GM21528 (cell line): Measurements from ENCODE around the gene HOXC10.

ENCODE experiments used
- ATAC-seq: cut with Tn5 transposase; IDR thresholded peaks from one replicate; pipeline ENCODE4 v1.9.1; 2021; ENCODE audit warnings: mild to moderate bottlenecking, moderate library complexity; ENCODE audit not compliant: unreplicated experiment, low FRiP score

HOXC10 gene

DNA sequence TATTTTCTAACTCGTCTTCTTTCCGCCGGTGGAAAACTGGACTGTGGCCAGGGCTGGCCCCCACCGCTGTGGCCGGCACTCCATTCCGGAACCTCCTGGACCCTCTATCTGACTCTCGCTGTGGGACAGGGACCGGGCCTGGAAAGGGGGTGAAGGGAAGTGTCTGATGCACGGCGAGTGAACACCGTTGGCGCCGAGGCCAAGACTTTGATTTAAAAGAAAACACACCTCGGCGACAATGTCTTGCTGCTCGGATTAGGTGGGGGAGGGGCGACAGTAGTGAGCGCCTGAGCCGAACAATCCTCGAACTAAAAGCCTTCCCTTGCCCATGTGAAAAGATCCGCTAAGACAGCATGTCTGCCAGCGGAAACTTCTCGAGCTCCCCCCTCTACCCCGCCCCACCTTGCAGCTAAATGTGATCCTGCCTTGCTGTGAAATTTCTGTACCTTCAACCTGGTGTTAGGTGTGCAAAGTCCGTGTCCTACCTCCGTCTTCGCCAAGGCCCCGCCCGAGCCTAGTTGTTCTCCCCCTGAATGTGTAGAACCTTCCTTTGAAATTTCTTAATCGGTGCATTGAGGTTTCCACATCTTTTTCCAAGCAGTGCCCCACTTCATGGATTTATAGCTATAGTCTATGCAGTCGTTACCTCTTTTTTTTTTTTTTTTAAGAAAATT, 9.3 kb upstream of the HOXC10 start:
- no peak for ATAC-seq

DNA sequence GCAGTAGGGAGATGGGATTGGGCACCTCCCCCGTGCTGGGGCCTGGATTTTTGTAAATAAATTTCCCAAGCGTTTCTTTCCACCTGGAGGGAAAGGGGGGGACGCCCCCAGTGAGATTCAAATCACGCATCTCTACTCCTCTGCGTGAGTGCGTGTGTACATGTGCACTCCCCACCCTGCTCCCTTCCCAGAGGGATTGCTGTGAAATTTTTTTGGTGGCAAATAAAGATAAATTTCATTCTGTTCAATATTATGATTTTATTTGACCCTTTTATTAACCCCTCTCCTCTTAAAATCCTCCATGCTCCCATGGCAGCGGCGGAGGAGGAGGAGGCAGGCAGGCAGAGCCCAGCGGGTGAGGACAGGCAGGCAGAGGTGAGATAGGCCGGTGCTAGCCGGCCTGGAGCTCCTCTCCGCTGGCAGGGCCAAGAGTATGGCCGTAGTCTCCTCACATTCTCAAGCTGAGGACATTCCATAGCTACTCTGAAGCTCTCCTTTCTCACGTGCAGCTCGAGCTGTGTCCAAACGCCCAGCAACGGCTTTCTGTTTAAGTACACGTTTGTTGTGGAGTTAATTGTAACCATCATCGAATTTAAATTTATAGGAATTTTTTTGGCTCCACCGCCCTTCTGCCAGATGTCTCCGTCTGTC, 8.6 kb upstream of the HOXC10 start:
- ATAC-seq, result no peak

DNA sequence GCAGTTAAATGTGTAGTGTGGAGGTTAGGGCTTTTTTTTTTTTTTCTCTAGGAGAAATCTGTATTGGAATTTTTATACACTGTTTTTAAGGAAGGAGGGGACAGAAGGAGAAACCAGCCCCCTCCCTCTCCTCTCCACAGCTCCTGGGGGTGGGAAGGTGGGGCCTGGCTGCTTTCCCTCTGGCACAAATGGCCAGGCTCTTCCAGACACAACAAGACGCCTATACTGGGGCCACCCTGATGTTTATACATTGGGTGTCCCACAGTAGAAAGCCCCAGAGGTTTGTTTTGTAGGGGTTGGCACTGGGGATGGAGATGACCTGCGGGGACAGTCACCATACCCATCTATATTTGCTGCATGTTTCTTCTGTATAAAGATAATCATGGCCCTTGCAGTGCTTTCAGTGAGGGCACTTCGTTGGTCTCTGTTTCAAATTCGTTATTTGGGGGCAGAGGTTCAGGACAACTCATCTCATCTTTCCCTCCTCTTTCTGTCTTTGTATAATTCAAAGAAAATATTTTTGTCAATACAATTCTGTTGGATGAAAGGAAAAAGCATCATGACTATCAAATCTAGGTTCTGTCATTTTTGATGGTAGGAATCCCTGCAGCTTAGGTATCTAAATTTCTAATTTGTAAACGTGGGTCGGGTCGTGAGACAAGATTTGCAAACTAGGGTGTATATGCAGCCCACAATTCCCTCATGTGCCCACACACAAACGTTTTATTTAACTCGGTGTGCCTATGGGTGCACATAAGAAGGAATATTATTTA, 7.9 kb upstream of the HOXC10 start:
- ATAC-seq, result no peak

- no peak for ATAC-seq
These were observed 7.1 kb upstream of the HOXC10 start for GRCh38 chr12:53977596-53978445.

GRCh38 chr12:53978477-53979356, 6.2 kb upstream of the HOXC10 start:
- ATAC-seq, result no peak

DNA sequence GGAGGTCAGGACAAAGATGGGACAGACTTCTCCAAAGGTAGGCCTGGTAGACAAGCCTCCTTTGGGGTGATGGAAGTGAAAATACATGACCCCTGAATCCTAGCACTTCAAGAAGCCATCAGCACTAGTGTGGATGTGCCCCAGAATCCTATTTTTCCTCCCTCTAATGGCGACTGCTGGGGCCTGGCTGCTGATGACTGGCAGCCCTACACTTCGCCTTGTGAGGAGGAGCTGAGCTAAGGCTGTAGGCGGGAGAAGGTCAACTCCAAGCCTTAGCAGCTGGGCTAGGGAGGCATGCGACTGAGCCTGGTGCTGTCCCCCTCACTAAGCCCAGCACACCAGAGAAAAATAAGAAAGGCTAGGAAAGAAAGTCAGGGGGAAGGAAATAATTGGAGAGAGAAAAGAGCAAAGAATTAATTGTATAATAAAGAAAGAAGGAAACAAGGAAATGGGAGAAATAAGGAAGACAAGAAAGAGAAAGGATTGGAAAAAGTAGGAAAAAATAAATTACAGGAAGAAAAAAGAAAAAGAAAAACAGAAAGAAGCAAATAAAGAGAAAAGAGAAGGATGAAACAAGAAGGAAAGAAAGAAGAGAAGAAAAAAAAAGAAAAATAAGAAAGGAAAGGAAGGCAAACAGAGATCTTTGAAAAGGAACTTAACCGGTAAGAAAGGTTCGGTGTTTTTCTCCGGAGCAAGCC, 4.7 kb upstream of the HOXC10 start:
- no peak for ATAC-seq

DNA sequence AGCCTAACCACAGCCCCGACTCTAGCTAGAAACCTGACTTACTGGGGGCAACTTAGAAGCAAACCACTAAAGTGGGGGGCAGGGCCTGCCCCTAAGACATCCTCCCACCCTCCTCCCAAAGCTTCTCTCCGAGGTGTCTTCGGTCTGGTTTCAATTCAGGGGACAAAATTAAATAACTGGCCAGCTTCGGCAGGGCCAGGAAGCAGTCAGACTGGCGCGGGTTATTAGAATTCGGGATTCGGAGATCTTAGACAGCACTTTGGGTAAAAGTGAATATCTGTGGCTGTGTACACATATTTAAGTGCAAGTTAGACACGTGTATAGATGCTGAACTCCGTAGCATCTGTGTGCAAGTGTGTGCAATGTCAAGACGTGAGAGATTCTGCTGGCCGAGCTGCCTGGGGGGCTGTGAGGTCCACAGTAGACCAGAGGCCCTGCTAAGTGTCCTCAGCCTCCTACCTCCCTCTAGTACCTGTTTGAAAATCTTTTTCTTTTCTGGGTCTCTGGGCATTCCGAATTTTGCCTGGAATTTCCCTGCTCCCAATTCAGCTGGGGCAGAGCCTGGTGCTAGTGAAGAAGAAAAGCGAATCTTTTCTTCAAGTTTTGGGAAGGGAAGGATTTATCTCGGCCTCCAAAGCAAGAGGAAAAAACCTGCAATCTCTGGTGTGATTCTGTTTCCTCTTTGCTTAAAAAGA, 4.0 kb upstream of the HOXC10 start:
- ATAC-seq, result no peak

- ATAC-seq, result no peak
These were observed 3.0 kb upstream of the HOXC10 start for GRCh38 chr12:53981634-53982565.

GRCh38 chr12:53982648-53983567, 2.0 kb upstream of the HOXC10 start:
- no peak for ATAC-seq

GRCh38 chr12:53983568-53983949, 1.4 kb upstream of the HOXC10 start:
- ATAC-seq, result no peak

- ATAC-seq, result no peak
These were observed 885 bp upstream of the HOXC10 start for GRCh38 chr12:53983950-53984572.

DNA sequence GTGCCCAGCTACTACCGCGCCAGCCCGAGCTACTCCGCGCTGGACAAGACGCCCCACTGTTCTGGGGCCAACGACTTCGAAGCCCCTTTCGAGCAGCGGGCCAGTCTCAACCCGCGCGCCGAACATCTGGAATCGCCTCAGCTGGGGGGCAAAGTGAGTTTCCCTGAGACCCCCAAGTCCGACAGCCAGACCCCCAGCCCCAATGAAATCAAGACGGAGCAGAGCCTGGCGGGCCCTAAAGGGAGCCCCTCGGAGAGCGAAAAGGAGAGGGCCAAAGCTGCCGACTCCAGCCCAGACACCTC, 697 bp downstream of the HOXC10 start:
- ATAC-seq, result no peak

- no peak for ATAC-seq
These were observed 1.2 kb downstream of the HOXC10 start for GRCh38 chr12:53985994-53986685.

- ATAC-seq, result no peak
These were observed 1.9 kb downstream of the HOXC10 start for GRCh38 chr12:53986686-53987483.

DNA sequence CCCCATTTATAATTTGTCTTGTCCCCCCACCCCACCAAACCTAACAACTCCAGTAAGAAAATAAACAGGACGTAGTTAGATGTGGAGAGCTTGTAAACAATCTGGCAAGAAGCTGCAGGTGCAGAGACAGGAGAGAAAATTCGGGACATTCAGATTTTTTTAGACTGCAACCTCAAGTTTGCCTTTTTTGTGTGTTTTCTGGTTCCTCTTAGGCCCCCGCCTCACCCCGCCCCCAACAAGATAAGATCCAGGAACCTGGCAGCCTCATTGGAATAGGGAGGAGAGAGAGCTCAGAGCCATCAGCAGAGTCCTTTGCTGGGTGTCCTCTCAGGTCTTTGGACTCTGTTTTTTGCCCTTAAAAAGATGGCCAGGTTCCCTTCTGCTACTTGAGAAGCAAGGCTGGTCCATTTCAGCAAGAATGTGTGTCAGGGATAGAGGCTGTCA, 2.9 kb downstream of the HOXC10 start:
- ATAC-seq, result no peak
